Ishikawa (cell line): Measurements from ENCODE around the gene PDGFC.

Experiments
- CEBPB ChIP-seq: IDR thresholded peaks from 2 replicates; pipeline ENCODE4 v1.6.1; 2012
- CREB1 ChIP-seq: IDR thresholded peaks from 2 replicates; pipeline ENCODE4 v1.6.1; 2012; ENCODE audit warnings: low read depth
- EGR1 ChIP-seq: IDR thresholded peaks from 2 replicates; pipeline ENCODE4 v1.6.1; 2012
- EP300 ChIP-seq: IDR thresholded peaks from 2 replicates; pipeline ENCODE4 v1.6.1; 2012; ENCODE audit warnings: borderline replicate concordance
- FOXM1 ChIP-seq: IDR thresholded peaks from 2 replicates; pipeline ENCODE4 v1.6.1; 2012; ENCODE audit warnings: low read depth, borderline replicate concordance
- MAX ChIP-seq: IDR thresholded peaks from 2 replicates; pipeline ENCODE4 v1.6.1; 2012
- NFIC ChIP-seq: IDR thresholded peaks from 2 replicates; pipeline ENCODE4 v1.6.1; 2012
- RAD21 ChIP-seq: IDR thresholded peaks from 2 replicates; pipeline ENCODE4 v1.6.1; 2012; ENCODE audit warnings: low read depth
- REST ChIP-seq: IDR thresholded peaks from 2 replicates; pipeline ENCODE4 v1.6.1; 2012; ENCODE audit warnings: low read depth, mild to moderate bottlenecking
- TAF1 ChIP-seq: IDR thresholded peaks from 2 replicates; pipeline ENCODE4 v1.6.1; 2012; ENCODE audit warnings: low read depth, mild to moderate bottlenecking
- TCF12 ChIP-seq: IDR thresholded peaks from 2 replicates; pipeline ENCODE4 v1.6.1; 2012; ENCODE audit warnings: low read depth
- TEAD4 ChIP-seq: IDR thresholded peaks from 2 replicates; pipeline ENCODE4 v1.6.1; 2012
- USF1 ChIP-seq: IDR thresholded peaks from 2 replicates; pipeline ENCODE4 v1.6.1; 2012
- YY1 ChIP-seq: IDR thresholded peaks from 2 replicates; pipeline ENCODE4 v1.6.1; 2012; ENCODE audit warnings: low read depth
- ZBTB7A ChIP-seq: IDR thresholded peaks from 2 replicates; pipeline ENCODE4 v1.6.1; 2012; ENCODE audit warnings: low read depth

Gene PDGFC

GRCh38 chr4:156764846-156765245, 206.8 kb downstream of the PDGFC start:
- TF ChIP-seq CREB1 (no peak), YY1 (no peak), TEAD4 (no peak), EGR1 (no peak), EP300 (no peak), NFIC (no peak), MAX (no peak), TAF1 (no peak), CEBPB (no peak), RAD21 (no peak), REST (no peak), FOXM1 (no peak), ZBTB7A (no peak), TCF12 (no peak), USF1 (no peak)

GRCh38 chr4:156764145-156764544, 207.5 kb downstream of the PDGFC start:
- TF ChIP-seq NFIC (peak; percentile 81), EP300 (peak; percentile 84), TEAD4 (peak; percentile 95), REST (no peak), TCF12 (0 out of 2 replicates have a peak, but pooled peaks have one; percentile 39), MAX (no peak; the same call in 1 of the 2 replicates), FOXM1 (peak; percentile 87), CEBPB (peak; percentile 91)

GRCh38 chr4:156763511-156763910, 208.1 kb downstream of the PDGFC start:
- peak; percentile 69 for TF ChIP-seq TEAD4
- no peak for TF ChIP-seq TAF1
- no peak for TF ChIP-seq YY1
- TF ChIP-seq NFIC, result peak; percentile 87
- peak; percentile 77 for TF ChIP-seq EP300
- TF ChIP-seq TCF12, result peak; percentile 83
- TF ChIP-seq CEBPB, result peak; percentile 69
- TF ChIP-seq FOXM1, result peak; percentile 56; the same call in 1 of the 2 replicates

- TF ChIP-seq MAX (no peak), CEBPB (no peak), NFIC (no peak), YY1 (no peak), REST (no peak), TAF1 (no peak), ZBTB7A (no peak), EP300 (no peak), TCF12 (no peak), FOXM1 (no peak), CREB1 (no peak), TEAD4 (no peak), USF1 (no peak), EGR1 (no peak), RAD21 (no peak)
These were observed 208.7 kb downstream of the PDGFC start for GRCh38 chr4:156762851-156763250.
